G401.6 (cell line): Measurements from ENCODE around the gene LHX1.

Experiments
- FAIRE-seq: peaks from 2 replicates; lab custom pipeline; 2012; peaks lifted over from hg19 to GRCh38; lab: Jason Lieb, UNC

LHX1 gene

DNA sequence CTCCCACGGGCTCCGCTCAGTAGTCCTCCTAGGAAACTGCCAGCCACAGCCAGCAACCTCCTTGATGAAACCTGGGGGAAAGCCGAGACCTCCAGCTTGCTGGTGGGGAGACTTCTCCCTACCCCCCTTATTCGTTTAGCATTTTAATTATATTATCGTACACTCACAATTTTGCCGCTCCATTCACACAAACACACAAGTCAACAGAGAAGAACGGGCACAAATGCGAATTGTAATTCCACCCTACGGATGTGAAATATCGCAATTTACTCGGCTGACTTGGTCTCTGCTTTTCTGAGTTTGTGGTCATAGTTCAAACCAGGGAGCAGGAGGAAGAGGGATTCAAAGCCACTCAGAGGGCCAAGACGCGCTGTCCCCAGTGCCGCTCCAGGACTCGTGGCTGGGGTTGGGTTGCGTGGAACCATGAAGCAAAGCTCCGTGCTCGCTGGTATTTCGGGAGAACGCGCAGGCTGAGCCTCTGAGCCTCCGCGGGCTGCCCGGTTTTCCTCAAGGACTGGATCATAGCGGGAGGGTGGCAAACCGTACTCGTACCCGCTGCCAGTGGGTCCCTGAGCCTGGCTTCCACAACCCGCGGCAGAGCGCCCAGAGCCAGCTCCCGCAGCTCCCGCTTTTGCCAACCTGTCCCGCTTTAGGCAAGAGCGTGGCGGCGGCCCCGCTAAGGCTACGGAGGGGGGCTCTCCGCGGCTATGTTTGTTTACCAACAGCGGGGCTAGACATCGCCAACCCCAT is 2.0 kb downstream of the LHX1 start:
- no peak for FAIRE-seq

DNA sequence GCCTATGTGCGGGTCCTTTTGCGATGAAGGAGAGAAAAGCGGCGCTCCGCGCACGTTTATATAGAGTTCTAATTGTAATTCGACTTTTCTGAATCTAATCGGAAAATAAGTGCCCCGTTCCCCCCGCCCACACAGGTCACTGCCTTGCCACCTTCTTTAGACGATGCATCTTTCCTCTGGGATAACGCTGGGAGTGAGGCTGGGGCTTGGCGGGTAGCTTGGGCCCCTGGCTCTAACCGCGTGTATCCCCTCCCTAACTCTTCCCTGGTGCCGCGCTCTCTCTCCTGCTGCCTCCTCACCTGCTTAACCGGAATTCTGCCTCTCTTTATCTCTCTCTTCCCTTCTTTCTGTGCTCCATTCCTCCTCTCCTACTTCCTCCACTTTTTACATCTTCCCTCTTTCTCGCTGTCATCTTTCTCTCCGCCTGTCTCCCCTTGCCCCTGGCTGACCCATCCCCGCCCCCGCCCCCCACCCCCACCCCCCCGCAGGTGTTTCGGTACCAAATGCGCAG is 2.6 kb downstream of the LHX1 start:
- no peak for FAIRE-seq

DNA sequence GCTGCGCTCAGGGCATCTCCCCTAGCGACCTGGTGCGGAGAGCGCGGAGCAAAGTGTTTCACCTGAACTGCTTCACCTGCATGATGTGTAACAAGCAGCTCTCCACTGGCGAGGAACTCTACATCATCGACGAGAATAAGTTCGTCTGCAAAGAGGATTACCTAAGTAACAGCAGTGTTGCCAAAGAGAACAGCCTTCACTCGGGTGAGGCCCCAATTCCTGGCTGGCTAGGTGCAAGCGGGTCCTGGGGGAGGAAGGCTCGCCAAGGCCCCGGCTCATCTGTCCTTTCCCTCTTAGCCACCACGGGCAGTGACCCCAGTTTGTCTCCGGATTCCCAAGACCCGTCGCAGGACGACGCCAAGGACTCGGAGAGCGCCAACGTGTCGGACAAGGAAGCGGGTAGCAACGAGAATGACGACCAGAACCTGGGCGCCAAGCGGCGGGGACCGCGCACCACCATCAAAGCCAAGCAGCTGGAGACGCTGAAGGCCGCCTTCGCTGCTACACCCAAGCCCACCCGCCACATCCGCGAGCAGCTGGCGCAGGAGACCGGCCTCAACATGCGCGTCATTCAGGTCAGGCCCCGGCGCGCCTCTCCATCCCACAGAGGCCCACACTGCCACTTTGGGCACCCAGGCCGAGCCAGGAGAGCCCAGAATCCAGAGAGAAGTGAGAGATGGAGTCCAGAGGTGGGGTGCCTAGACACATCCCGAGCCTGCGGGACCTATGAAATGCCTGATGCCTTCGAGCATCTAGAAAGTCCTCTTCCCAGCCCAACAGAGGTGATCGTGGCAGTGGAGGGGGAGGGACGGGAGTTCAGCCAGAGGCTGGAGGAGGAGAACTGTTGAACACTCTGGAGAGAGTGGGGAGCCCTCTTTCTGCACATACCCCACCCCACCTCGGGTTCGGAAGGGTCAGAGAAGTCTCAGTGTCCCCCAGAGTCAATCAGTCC is 3.3 kb downstream of the LHX1 start:
- no peak for FAIRE-seq

DNA sequence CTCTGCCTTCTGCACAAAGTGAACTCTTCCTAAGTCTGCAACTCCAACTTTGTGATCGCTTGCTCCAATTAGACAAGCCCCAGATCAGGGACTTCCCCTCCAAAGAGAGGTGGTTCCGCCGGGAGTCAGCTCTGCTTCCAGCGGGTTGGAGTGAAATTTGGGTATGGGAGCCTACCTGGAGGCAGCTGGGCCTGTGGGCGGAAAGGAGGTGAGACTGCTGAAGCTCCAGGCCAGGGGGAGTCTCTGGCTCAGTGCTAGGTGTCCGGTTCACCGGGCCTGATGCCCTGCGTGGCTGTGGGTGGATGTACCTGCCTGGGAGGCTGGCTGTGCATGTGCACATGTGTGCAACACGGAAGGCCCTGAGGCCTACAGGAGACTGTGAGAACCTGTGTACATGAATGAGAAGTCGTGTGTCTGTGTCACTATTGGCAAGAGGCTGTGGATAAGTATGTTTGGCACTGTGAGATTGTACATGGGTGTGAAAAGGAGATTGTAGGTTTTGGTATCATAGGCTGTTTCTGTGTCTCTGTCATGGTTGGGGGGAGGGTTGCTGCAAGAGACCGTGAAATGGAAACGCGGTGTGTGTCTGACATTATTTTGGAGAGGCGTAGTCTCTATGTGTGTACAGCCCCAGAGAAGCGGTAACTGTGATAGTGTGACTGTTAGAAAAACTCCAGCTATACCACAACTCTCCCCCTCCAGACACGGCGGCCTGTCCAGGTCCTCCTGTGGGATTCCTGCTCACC is 4.2 kb downstream of the LHX1 start:
- FAIRE-seq, result no peak

DNA sequence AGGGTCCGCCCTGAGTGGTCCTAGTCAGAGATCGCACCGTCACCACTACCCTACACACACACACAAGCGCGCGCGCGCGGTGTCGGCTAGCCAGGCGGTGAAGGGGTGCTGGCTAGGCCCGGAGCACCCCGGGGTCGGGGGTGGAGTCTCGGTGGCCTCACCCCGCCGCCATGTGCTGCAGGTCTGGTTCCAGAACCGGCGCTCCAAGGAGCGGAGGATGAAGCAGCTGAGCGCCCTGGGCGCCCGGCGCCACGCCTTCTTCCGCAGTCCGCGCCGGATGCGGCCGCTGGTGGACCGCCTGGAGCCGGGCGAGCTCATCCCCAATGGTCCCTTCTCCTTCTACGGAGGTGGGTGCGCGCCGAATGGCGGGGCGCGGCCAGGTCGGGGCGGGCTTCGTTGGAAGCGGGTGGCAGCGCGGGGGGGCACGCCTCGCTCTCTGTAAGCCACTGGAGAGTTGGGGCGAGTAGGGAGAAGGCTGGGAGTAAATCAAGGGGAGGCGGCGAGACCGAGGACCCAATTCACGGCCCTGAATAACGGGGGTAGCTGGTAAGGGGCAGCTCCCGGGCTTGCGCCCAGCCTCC is 4.8 kb downstream of the LHX1 start:
- FAIRE-seq, result no peak

DNA sequence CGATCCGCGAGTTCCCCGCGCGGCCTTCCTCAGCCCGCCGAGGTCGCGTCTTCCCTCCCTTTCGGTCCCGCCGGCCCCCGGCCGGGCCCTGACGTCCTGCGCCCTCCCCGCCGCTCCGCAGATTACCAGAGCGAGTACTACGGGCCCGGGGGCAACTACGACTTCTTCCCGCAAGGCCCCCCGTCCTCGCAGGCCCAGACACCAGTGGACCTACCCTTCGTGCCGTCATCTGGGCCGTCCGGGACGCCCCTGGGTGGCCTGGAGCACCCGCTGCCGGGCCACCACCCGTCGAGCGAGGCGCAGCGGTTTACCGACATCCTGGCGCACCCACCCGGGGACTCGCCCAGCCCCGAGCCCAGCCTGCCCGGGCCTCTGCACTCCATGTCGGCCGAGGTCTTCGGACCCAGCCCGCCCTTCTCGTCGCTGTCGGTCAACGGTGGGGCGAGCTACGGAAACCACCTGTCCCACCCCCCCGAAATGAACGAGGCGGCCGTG is 5.4 kb downstream of the LHX1 start:
- FAIRE-seq, result no peak

DNA sequence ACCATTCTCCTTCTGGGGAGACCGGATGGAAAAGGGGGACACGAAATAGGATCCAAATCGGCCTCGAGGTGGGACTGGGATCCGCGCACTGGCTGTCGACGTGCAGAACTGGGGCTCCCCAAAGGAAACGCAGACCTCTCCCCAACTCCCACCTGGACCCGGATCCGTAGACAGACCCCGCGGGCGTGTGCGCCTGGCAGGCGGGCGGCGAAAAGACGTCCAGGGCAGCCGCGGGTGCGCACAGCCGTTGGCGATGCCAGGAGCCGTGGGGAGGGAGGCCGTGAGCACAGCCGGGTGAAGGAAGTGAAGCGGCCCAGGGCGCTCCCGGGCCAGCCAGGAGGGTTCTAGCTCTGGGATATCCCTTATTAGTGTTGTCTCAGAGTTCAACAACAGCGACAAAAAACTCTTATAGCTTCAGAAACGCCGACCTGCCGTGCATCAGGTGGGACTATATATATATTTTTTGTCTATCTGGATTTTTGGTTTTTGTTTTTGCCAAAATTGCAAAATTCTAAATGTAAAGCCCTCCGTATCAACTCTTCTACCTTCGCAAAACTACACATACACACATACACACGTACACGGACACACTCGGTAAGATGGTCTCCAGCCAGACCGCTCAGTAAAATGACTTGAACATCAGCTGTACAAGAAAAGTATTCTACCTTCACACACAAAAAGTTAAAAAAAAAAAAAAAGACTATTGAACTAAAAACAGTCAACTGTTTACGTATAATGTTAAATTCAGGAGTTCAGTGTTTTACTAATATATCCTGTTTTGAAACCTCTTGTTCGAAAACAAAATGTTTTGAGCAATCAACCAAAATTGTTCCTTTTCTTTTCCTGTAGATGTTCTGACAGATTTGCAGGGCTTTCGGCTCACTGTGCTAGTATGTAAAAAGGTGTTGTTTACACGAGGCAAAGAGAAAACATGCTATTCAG is 6.2 kb downstream of the LHX1 start:
- no peak for FAIRE-seq

DNA sequence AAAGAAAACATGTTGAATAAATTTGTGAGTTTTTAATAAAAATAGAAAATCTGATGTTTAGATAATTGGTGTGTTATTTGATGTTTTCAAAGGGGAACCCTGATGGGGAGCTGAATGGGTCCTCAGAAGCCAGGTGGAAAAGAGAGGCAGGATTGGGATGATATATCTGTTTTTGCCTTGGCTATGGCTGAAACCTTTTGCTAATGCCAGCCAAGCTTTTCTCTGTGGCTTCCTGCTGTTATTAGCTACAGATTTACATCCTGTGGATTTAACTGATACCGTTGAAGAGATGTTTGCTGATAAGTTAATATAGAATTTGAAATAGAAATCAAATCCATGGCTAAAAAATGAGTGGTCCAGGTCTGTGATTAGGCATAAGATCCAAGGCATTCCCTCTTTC is 7.3 kb downstream of the LHX1 start:
- FAIRE-seq, result no peak

DNA sequence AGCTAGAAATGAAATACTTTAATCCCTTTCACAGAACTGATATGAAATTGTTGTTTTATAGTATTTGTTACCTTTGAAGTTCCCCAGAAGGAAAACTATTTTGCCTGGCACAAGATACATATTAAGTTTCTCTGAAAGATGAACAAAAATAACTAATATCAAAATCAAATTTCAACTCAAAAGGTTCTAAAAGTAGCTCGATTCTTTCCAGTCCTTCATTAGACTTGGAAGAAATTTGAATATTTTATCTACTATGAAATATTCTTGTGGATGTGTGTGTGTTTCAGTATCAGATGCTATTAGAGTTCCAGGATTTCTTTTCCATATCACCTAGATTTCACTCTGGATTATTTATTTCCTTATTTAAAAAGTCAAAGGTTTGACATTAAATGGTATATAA is 7.9 kb downstream of the LHX1 start:
- no peak for FAIRE-seq

DNA sequence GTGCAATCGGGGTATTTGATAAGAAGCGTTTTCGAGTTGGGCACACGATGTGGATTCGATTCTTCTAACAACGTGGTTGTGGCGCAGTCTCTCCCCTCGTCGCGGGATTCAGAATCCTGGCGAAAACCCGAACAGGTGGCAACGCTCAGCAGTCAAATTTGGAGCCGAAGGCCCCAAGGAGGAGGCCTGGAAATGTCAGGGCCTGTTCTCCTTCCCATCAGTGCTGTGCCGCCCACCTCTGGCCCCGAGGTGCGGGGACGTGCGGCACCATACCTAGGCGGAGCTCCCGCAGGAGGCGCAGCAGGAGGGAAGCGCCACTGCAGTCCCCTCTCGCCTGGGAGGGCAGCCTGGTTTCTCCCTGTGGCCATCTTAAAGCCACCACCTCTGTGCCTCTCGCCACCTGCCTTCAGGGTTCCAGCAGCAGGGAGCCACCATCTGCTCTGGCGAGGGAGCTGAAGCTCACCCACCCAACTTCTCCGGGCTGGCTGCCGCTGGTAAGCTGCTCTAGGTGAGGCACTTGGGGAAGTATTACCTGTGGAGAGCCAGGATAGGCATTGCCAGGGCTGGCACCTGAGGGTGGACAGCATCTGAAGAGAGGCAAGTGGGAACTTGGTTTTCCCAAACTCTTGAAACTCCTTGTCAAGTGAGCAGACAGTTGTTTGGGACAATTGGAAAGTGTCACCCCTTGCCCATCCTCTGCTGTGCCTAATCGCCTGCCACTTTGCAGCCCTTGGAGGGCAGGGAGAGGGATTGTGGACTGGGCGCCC is 8.9 kb downstream of the LHX1 start:
- FAIRE-seq, result no peak

DNA sequence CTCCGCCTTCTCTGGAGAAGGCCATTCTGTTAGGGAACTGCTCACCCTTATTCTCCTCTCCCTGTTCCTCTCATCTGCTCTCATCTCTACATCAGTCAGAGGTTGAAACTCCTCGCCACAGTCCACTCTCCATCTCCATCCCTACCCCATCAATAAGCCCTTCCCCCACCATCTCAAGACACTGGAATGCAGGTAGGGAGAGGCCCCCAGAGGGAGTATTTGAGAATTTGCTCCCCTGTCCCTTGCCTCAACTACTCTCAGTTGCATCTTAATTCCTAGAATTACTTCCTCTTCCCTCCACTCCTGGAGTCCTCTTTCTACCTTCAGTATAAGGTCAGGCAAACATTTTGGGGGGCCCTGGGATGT is 9.4 kb downstream of the LHX1 start:
- FAIRE-seq, result no peak

DNA sequence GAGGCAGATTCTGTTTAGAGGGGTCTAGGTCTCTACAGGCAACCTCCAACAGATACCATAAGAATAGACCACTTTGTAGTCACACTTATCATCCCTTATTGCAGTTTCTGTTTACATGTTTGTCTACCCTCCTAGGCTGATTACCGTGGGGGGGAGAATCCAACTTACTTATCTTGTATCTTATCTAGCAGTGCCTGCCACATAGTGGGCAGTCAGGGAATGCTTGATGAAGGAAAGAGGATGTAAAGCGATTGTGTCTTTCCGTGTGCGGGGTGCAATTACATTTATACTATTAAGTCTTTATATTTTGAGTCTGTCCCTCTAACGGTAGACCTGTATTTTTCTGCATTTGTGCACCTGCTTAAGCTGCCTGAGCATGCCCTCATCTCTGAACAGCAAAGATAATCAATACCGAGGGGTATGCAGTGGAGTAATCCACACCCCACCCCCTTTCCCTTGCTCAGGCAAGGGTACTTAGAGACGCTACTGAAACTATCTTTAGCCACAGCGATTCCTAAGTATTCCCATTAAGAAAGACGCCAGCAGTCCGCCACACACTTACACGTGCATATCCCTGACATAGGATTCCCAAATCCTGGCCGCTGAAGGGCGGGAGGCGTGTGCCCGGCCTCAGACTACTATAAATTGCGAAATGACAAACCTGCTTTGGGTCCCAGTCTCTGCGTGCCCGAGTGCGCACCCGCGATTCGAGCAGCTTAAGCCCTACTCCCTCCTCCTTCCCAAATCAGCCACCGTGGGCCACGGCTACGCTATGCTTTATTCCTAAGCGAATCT is 10.8 kb downstream of the LHX1 start:
- FAIRE-seq, result no peak

DNA sequence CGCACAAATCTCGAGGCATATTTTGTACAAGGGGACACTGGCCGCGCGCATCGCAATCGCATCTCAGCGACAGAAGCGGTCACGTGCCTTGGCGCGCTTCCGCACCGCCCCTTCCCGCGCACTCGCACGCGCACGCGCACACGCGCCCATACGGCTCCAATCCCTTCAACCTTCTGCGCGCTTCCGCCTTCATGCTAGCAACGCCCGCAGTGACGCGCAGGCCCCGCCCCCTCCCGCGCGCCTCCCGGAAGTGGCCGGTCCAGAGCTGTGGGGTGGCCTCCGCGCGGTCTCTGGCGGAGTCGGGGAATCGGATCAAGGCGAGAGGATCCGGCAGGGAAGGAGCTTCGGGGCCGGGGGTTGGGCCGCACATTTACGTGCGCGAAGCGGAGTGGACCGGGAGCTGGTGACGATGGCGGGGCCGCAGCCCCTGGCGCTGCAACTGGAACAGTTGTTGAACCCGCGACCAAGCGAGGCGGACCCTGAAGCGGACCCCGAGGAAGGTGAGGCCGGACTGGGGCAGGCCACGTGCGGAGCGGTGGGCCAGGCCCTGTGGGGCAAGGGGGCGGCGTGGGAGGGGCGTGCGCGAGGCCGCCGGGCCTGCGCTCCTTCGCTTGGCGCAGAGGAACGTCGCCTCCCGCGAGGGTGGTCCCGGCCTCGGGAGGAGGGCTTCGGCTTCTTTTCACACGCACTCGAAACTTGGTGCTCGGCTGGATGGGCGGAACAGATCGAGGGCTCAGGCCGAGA is 11.6 kb downstream of the LHX1 start, which contains the start of gene AATF:
Gene AATF, plus strand, starts transcription at position 238 of the 744 bp plus-strand sequence. Its CDS starts 172 bp downstream, at position 410.
- FAIRE-seq, result no peak

DNA sequence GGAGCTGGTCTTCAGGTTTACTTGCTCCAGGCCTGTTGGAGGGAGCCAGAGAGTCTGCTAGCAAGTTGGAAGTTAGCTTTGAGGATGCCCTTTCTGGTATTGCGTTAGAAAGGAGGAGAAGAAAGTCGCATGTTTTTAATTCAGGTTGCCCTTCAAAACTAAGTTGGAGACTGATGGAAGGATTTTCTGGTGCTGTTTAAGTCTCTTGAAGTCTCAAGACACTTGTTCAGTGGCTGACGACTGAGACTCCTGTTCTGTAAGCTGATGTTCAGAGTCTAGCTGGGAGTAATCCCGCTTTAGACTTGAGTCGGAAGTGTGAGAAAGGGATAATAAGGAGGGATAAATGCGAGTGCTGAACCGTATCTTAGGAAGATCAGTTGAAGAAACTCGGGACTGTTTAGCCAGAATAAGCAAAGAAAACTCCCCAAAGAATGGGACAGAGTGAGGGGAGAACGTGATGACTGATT is 12.2 kb downstream of the LHX1 start:
- no peak for FAIRE-seq

DNA sequence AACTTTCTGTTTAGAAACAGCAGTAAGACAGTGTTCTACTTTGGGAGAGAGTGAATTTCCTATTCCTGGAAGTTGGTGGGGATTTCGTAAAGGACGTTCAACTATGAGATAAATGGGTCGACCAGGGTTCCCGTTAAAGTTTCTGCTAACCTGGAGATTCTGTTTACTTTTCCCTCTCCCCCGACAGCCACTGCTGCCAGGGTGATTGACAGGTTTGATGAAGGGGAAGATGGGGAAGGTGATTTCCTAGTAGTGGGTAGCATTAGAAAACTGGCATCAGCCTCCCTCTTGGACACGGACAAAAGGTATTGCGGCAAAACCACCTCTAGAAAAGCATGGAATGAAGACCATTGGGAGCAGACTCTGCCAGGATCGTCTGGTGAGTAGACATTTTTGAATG is 12.8 kb downstream of the LHX1 start:
- FAIRE-seq, result no peak

DNA sequence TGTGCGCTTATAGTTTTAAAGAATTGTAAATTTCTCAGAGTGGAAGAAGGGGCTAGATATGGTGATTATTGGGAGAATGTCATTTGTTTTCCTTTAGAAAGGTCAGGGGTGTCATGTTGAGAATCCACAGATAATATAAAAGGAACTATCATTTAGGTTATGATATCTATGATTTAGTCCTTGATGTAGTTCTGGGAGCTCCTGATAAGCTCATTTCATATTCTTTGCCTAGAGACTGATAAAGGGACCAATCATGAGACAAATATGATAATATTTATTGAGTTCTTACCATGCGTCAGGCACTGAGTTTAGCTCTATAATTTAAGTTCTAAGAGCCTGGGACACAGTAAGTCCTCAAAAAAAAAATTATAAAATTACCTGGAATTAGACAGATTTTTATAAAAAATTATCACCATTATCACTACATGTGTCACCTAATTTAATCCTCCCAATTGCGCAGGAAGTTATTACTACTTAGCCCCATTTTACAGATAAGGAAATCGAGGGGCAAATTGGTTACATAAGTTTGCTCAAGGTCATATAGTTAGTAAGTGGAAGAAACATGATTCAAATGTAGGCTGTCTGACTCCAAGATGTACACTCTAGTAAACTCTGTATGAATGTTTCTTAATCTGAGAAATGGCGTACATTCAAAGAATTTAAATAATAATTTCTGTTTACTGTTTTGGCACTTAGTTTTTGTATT is 14.0 kb downstream of the LHX1 start:
- no peak for FAIRE-seq

DNA sequence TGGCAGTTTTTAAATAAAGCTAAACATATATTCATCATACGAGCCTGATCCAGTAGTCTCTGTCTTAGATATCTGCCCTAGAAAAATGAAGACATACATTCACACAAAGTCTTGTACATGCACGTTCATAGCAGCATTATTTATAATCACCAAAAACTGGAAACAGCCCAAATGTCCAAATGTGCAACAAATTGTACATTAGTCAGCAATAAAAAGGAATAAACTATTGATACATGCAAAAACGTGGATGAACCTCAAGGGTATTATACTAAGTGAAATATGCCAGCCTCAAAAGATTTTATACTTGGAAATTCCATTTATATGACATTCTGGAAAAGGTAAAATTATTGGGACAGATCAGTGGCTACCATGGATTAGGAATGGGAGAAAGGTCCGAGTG is 34.2 kb downstream of the LHX1 start:
- FAIRE-seq, result no peak
